Natural killer cell treated with Interleukin-12 subunit alpha and Interleukin-12 subunit beta and Interleukin-15 and Interleukin-18, amount 100 ng/mL, for 72 hours (primary cell): ENCODE data around the gene LUM. TPM values are rescaled to one million over a fixed set of nuclear protein-coding genes. Genes with fewer than 3 reads are reported as not detected.

Experiments used
- ATAC-seq, 2 donors: fragments of 150-1000 bp; cut with Tn5 transposase in 1 of 2; sonication (Bioruptor Pico), chemical (Tn5 transposase) in 1 of 2; 2 replicates each; pipeline ENCODE4 v1.10.0; 2021
- DNase-seq: peaks from one replicate; pipeline ENCODE4 v3.0.0; 2022; ENCODE audit warnings: low spot score
- H3K27ac Mint-ChIP-seq, 2 donors: 1 replicate in 1 of 2; 2 replicates in 1 of 2; pipeline ENCODE4 v1.8.0; 2022; ENCODE audit warnings: mixed read lengths in 2 of 2, mild to moderate bottlenecking in 1 of 2, moderate library complexity in 1 of 2
- H3K27me3 Mint-ChIP-seq, 2 donors: 1 replicate in 1 of 2; 2 replicates in 1 of 2; pipeline ENCODE4 v1.8.0; 2022; ENCODE audit warnings: mixed read lengths in 2 of 2
- H3K36me3 Mint-ChIP-seq: one replicate; pipeline ENCODE4 v1.8.0; 2022; ENCODE audit warnings: mixed read lengths
- H3K4me1 Mint-ChIP-seq, 2 donors: 1 replicate in 1 of 2; 2 replicates in 1 of 2; pipeline ENCODE4 v1.8.0; 2022; ENCODE audit warnings: low read depth in 2 of 2, mixed read lengths in 2 of 2, mild to moderate bottlenecking in 1 of 2
- H3K4me3 Mint-ChIP-seq: one replicate; pipeline ENCODE4 v1.8.0; 2022; ENCODE audit warnings: mixed read lengths
- H3K9me3 Mint-ChIP-seq: 2 replicates; pipeline ENCODE4 v1.8.0; 2022; ENCODE audit warnings: mixed read lengths
- total RNA-seq, 2 donors: library from RNA; stranded (reverse); gene quantifications; one replicate each; pipeline ENCODE4 v1.2.3, GENCODE V29; 2022

LUM gene
- total RNA-seq, 2 donors from 2014 or later, result not detected

DNA sequence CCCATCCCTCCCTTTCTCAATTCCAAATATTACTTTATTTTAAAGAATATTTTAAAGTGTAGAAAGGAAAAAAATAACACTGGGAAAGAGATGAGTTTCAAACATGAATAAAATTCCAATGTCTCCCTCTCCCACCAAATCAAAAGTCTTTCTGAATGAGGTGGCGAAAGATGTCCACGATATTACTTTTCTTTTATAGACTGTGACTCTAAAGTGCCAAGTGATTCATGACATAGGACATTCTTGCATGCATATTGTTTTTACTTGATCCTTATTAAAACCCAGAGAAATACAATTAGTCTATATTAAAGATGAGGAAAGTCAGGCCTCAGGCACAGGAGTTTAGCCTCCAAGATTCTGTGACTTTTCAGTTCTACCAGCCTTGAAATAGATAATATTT is 16.0 kb upstream of the LUM start:
- ATAC-seq (no peak), DNase-seq (no peak)
- Mint-ChIP-seq H3K36me3 (peaks cover 6% of the 10 kb centered on the region), H3K27ac (no peak overlapping the region), H3K4me3 (no peak overlapping the region), H3K27me3 (peaks cover 0 to 3% of the 10 kb centered on the region in 2 donors), H3K9me3 (peaks cover 6% of the 10 kb centered on the region), H3K4me1 (no peaks in the 10 kb centered on the region)

DNA sequence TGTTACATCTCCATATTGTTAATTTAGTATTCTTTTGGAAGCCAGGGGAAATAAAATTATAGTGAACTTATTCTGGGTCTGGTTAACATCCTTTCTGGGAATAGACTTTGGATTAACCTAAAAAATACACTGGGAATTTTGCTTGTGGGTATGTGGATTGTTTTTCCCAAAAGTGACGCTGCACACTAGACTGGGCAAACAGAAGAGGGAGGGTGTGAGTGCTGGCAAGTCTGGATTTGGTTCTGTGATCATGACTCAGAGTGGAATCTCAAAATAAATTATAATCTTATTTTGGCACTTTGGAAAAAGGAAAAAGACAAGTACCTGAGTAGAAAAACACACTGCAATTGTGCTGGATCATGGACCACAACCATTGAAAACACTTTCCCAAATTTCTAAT is 15.2 kb upstream of the LUM start:
- no peak overlapping the region for H3K27ac Mint-ChIP-seq
- H3K27me3 Mint-ChIP-seq, result peaks cover 0 to 3% of the 10 kb centered on the region in 2 donors
- peaks cover 6% of the 10 kb centered on the region for H3K36me3 Mint-ChIP-seq
- peaks cover 6% of the 10 kb centered on the region for H3K9me3 Mint-ChIP-seq
- H3K4me3 Mint-ChIP-seq, result no peak overlapping the region
- DNase-seq, result no peak
- H3K4me1 Mint-ChIP-seq, result no peaks in the 10 kb centered on the region
- no peak for ATAC-seq

DNA sequence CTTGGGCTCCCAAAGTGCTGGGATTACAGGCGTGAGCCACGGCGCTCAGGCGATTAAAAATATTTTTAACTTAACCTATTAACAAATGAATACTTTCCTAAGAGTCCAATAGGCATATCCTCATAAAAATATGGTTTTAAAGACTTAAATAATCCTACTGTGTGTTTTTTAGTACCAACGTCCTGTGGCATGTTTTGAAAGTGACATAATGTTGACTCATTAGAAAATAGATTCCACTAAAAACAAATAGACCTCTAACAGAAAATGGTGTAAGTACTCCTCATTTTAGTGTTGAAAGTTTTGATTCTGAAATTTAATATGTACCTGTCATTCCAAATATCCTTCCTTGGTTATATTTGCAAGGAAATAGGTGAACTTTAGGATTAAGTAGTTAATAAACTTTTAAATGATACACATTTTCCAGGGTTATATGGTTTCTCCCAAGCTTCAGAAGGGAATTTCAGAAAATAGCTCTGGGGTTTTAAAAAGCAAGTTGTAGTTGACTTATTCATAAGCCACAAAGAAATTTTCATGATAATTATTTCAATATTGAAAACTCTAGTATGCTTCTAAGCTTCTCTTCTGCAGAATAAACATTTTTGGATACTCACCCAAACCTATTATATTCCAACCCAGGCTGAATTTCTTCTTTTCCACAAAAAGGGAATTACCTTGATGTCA is 12.1 kb upstream of the LUM start:
- peaks cover 0 to 3% of the 10 kb centered on the region in 2 donors for H3K27me3 Mint-ChIP-seq
- no peak overlapping the region for H3K4me3 Mint-ChIP-seq
- H3K9me3 Mint-ChIP-seq, result no peaks in the 10 kb centered on the region
- no peak for ATAC-seq
- no peak for DNase-seq
- H3K36me3 Mint-ChIP-seq, result no peaks in the 10 kb centered on the region
- no peak overlapping the region for H3K27ac Mint-ChIP-seq
- H3K4me1 Mint-ChIP-seq, result no peaks in the 10 kb centered on the region

DNA sequence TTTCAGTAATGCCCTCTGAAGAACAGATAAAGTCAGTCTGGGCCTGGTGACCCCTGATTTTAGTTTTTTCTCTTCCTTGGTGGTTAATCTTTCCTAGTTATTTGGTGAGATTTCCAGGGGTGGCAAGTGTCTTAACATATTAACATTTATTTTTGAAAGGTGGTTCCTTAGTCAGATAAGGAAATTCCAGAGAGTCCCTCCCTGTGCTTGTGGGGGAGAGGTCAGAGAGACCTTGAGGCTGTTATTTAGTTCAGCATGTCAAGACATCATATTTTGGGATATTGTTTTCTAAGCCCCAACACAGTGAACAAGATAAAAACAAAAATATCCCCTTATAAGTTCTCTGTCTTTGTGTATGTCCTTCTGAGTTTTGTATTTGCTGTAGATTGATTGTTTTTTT is 9.5 kb upstream of the LUM start:
- H3K36me3 Mint-ChIP-seq, result no peaks in the 10 kb centered on the region
- H3K4me1 Mint-ChIP-seq, result no peaks in the 10 kb centered on the region
- no peaks in the 10 kb centered on the region for H3K27me3 Mint-ChIP-seq
- ATAC-seq (no peak), DNase-seq (no peak)
- H3K27ac Mint-ChIP-seq, result no peak overlapping the region
- H3K9me3 Mint-ChIP-seq, result no peaks in the 10 kb centered on the region
- H3K4me3 Mint-ChIP-seq, result no peak overlapping the region

DNA sequence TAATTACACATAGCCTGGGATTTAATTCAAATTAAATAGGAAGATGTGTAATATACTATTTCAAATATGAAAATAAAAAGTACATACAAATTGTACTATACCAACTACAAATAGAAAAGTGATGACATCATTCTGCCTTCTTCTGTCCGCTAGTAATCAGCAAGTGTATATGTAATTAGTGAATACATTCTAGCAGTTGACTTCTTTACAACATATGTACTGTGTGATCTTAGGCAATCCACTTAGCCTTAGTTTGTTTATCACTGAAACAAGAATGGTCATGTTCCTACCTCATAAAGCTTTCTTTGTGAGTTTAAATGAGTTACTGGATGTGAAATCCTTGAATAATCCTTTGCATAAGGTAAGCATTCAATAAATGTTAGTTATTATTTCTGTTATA is 7.8 kb upstream of the LUM start:
- Mint-ChIP-seq H3K27me3 (no peaks in the 10 kb centered on the region), H3K4me3 (no peak overlapping the region), H3K36me3 (no peaks in the 10 kb centered on the region), H3K27ac (no peak overlapping the region), H3K9me3 (no peaks in the 10 kb centered on the region), H3K4me1 (no peaks in the 10 kb centered on the region)
- no peak for ATAC-seq
- no peak for DNase-seq

DNA sequence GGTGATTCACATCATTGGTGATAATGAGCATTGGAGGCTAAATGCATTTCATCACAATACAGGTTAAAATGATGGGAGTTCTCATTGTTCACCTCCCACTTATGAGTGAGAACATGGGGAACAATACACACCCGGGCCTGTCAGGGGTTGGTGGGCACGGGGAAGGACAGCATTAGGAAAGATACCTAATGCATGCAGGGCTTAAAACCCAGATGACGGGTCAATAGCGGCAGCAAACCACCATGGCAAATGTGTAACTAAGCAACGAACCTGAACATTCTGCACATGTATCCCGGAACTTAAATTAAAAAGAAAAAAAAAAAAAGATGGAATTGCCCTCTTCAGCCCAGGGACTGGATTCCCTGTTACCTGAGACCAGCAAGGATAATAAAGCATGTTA is 2.3 kb upstream of the LUM start:
- Mint-ChIP-seq H3K9me3 (no peaks in the 10 kb centered on the region), H3K27me3 (no peaks in the 10 kb centered on the region), H3K27ac (no peak overlapping the region), H3K4me3 (no peak overlapping the region), H3K4me1 (no peaks in the 10 kb centered on the region), H3K36me3 (no peaks in the 10 kb centered on the region)
- ATAC-seq, result no peak
- DNase-seq, result no peak

DNA sequence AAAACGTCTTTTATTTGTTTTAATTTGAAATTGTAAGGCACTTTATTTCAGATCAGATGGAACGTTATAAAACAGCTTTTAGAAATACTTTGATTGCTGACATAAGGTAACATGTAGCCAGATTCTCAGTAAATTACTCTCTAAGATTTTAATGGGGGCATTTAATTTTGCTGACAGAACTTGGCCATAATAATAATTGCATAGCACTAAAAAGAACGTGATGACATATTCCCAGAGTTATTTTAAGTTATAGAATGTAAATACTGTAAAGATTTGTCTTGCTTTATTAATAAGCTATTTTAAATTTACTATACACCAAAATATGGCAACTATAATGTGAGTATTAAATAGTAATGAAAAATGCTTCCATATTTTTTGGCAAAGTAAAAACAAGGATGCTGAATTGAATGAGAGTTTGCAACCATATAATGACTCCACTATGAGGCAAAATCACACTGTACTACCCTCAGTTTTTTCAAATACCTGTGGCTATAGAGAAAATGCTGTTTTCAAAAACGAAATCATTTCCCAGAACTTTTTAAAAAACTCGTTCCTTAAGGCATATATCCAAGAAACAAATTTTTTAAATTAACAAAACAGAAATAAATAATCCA is 876 bp downstream of the LUM start:
- DNase-seq (no peak), ATAC-seq (no peak)
- Mint-ChIP-seq H3K36me3 (no peaks in the 10 kb centered on the region), H3K9me3 (no peaks in the 10 kb centered on the region), H3K4me1 (no peaks in the 10 kb centered on the region), H3K27ac (no peak overlapping the region), H3K4me3 (no peak overlapping the region), H3K27me3 (no peaks in the 10 kb centered on the region)

DNA sequence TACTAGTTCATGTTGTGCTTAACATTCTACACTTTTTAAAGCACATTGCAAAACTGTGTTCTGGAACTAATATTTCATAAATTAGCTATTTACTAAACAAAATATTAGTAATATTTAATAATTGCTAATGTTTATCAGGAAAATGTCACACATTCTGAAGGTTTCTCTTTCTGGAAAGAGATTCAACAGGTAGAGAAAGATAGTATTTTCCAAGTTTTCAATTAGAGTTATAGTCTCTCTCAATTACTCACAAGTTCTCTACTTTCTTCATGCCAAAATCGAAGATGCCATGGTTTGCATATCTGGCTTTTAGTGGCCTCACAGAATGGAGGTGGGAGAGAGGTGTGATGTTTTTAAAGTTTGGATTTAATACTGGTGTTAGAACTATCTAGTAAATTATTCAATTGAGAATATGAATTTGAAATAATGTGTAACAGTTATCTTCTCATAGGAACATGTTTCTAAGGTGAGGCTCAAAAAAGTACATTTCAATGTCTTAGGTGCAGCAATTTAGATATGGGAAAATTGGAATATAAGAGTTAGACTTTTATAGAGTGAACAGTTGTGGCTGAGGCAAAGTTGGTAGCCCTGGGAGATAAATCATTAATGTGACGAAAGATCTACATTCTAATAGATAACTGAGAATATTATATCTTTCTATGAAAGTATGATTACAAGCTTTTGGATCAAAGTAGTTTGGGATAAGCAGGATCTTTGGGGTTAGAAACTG is 1.5 kb downstream of the LUM start:
- Mint-ChIP-seq H3K27me3 (no peaks in the 10 kb centered on the region), H3K4me1 (no peaks in the 10 kb centered on the region), H3K9me3 (no peaks in the 10 kb centered on the region), H3K27ac (no peak overlapping the region), H3K36me3 (no peaks in the 10 kb centered on the region), H3K4me3 (no peak overlapping the region)
- ATAC-seq (no peak), DNase-seq (no peak)

DNA sequence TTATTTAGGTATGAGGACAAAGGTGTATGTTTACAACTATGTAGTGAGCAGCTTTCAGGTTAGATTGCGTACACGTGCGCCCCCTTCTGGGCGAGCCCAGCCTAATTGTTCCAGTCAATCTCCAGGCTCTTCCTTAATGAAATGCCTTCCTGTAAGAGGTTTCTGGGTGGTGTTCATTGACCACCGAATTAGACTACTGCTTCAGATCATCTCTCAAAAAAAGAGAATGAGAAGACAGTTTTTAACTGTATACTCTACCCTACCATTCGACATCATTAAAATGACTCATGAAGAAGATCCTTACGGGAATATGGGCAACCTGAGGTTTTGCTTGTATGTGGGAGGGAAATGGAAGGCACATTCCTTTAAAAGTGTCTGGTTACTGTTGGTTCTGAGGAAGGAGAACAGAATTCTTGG is 2.1 kb downstream of the LUM start:
- Mint-ChIP-seq H3K4me1 (no peaks in the 10 kb centered on the region), H3K9me3 (no peaks in the 10 kb centered on the region), H3K27ac (no peak overlapping the region), H3K27me3 (no peaks in the 10 kb centered on the region), H3K36me3 (no peaks in the 10 kb centered on the region), H3K4me3 (no peak overlapping the region)
- DNase-seq, result peak; percentile 61
- no peak for ATAC-seq

DNA sequence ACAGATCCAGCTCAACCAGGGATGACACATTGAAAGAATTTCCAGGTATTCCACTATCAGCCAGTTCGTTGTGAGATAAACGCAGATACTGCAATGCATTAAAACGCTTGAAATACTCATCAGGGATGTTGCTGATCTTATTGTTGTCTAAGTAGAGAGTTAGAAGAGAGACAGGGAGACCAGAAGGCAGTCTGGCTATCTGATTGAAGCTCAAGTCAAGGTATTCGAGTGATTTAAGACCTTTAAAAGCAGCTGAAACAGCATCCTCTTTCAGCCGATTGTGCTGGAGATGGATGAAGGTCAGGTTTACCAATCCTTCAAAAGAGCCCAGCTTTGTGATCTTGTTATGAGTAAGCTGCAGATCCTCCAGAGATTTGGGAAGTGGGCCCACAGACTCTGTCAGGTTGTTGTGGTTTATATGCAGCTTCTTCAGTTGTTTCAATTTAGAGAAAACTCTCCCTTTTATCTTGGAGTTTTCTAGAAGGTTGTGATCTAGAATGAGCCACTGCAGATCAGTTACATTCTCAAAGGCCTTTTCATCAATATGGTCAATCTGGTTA is 3.0 kb downstream of the LUM start:
- Mint-ChIP-seq H3K4me1 (no peaks in the 10 kb centered on the region), H3K9me3 (no peaks in the 10 kb centered on the region), H3K27me3 (no peaks in the 10 kb centered on the region), H3K4me3 (no peak overlapping the region), H3K27ac (no peak overlapping the region), H3K36me3 (no peaks in the 10 kb centered on the region)
- ATAC-seq, result no peak
- no peak for DNase-seq

DNA sequence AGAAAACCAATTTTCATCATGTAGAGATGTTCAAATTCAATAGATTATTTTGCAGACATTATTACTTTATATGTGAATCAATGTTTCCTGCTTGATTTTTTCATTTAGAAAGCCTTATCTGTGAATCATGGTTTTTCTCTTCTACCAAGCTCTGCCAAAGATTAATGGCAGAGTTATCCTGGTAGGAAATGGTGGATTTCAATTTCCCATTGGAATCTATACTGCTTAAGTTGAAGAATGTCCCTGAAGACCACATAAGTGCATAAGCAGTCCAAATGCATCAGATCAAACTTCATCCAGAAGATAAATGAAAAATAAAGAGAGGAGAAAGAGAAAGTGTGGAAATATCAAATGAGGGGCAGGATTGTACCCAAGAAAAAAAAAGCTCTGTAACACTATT is 5.0 kb downstream of the LUM start:
- DNase-seq (no peak), ATAC-seq (no peak)
- Mint-ChIP-seq H3K27me3 (no peaks in the 10 kb centered on the region), H3K4me3 (no peak overlapping the region), H3K4me1 (no peaks in the 10 kb centered on the region), H3K36me3 (no peaks in the 10 kb centered on the region), H3K27ac (no peak overlapping the region), H3K9me3 (no peaks in the 10 kb centered on the region)

DNA sequence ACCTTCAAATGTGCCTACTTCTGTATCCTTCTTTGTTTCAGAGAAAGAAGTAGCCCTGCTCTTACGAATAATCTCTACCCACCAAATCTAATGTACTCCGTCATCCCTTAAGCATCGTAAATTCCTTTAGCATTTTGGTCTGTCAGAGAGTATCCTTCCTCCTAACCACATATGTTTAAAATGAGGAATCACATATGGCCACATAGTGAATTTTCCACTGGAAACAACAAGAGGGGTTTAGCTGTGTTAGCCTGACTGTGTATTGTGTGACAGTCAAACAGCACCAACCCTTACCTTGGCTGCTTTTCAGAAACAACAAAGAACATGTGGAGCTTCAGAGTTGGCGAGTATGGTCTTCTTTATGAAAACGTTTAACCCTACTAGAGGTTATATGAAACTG is 5.5 kb downstream of the LUM start:
- Mint-ChIP-seq H3K27me3 (no peaks in the 10 kb centered on the region), H3K4me3 (no peak overlapping the region), H3K27ac (no peak overlapping the region), H3K4me1 (no peaks in the 10 kb centered on the region), H3K9me3 (no peaks in the 10 kb centered on the region), H3K36me3 (no peaks in the 10 kb centered on the region)
- DNase-seq (no peak), ATAC-seq (no peak)

DNA sequence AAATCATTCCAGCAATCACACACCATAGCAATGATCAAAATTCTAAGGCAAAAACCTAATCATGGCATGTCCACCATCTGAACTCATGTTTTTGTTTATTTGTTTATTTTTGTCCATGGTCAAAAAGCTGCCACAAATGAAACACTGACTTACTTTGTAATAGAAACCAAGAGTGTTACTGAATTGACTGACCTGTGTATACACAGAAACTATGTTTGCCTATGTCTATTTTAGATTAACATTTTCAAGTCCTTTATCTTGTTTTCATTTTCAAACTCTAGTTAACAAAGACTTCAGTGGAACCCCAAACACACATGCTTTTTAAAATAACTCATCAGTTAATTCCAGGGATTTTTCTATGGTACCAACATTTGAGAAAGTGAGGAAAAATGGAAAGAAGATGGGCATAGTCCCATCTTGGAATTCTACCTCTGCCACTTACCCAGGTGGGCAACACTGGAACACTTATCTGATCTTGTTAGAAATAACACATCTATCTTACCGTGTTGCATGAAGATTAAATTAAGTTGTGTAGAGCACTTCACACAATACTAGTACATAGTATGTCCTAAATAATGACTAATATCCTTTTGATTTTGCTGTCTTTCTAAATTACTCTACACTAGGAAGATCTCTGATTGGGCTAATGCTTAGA is 6.4 kb downstream of the LUM start:
- no peak overlapping the region for H3K4me3 Mint-ChIP-seq
- H3K36me3 Mint-ChIP-seq, result no peaks in the 10 kb centered on the region

DNA sequence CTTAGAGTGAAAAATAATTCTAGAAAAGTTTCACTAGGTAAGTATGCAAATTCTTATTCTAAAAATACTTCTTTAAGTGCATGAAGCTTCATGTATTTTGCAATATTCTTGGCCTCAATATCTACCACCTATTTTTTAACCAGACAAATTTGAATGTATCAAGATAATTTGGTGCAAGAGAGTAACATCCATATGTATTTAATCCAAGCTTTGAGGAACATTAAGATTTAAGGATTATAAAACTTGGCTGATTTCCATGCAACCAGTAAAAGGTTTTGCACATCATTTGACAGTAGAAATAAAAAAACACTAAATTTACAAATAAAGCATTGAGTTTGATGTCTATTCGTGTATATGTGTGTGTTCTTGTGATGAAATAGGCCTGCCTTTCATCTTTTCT is 7.7 kb downstream of the LUM start:
- DNase-seq (no peak), ATAC-seq (no peak)
- Mint-ChIP-seq H3K9me3 (no peaks in the 10 kb centered on the region), H3K36me3 (no peaks in the 10 kb centered on the region), H3K27me3 (no peaks in the 10 kb centered on the region), H3K27ac (no peak overlapping the region), H3K4me3 (no peak overlapping the region), H3K4me1 (no peaks in the 10 kb centered on the region)

More for the DNA sequence above, 6.4 kb downstream of the LUM start:
- DNase-seq (no peak), ATAC-seq (no peak)
- Mint-ChIP-seq H3K9me3 (no peaks in the 10 kb centered on the region), H3K27ac (no peak overlapping the region), H3K4me1 (no peaks in the 10 kb centered on the region), H3K27me3 (no peaks in the 10 kb centered on the region)
